Fibroblast of the aortic adventitia (primary cell): ENCODE data around the gene ALOX15. TPM values are rescaled to one million over a fixed set of nuclear protein-coding genes. Genes with fewer than 3 reads are reported as not detected.
"Not testable (repeated sequence)": the region's sequence is repeated elsewhere in the genome, so short reads cannot be mapped to it uniquely, and the experiment has no call there.

Source experiments
- DNase-seq: peaks from one replicate; pipeline ENCODE4 v3.0.0-alpha.2; 2010; ENCODE audit warnings: low read depth
- H3K4me3 ChIP-seq: 2 replicates; pipeline ENCODE4 v1.5.1; 2011; ENCODE audit warnings: low read depth, mild to moderate bottlenecking, control low read depth, low read length, moderate library complexity
- CTCF ChIP-seq: IDR thresholded peaks from 2 replicates; pipeline ENCODE4 v1.5.1; 2011; ENCODE audit warnings: mild to moderate bottlenecking, low read length, control low read depth, inconsistent platforms; ENCODE audit not compliant: insufficient read depth
- total RNA-seq: library from RNA; depleted of rRNA; stranded (reverse); fragments of >200 nt; gene quantifications from 2 replicates; pipeline ENCODE4 v1.2.3, GENCODE V29; 2012; ENCODE audit warnings: low replicate concordance

Gene ALOX15
- total RNA-seq, 1 donor, result not detected

GRCh38 chr17:4598776-4599504, 42.5 kb downstream of the ALOX15 start:
- DNase-seq, result peak; percentile 86
- no peak for TF ChIP-seq CTCF

GRCh38 chr17:4597975-4598374, 43.5 kb downstream of the ALOX15 start:
- no peak for TF ChIP-seq CTCF
- H3K4me3 ChIP-seq, result no peak overlapping the region
- no peak for DNase-seq

More at GRCh38 chr17:4598776-4599504, 42.5 kb downstream of the ALOX15 start:
- H3K4me3 ChIP-seq, result no peak overlapping the region

GRCh38 chr17:4596636-4597380, 44.7 kb downstream of the ALOX15 start:
- TF ChIP-seq CTCF, result no peak
- DNase-seq, result no peak
- H3K4me3 ChIP-seq, result no peak overlapping the region

- not testable (repeated sequence) for DNase-seq, H3K4me3 ChIP-seq
Observed at GRCh38 chr17:4595685-4596342, 45.7 kb downstream of the ALOX15 start.

GRCh38 chr17:4594931-4595684, 46.4 kb downstream of the ALOX15 start:
- no peak for DNase-seq
- no peak overlapping the region for H3K4me3 ChIP-seq
- TF ChIP-seq CTCF, result no peak

- DNase-seq, result no peak
- TF ChIP-seq CTCF, result no peak
- H3K4me3 ChIP-seq, result no peak overlapping the region
Observed at GRCh38 chr17:4594406-4594805, 47.1 kb downstream of the ALOX15 start.
